A549 treated with dexamethasone at 1 μM for 4 hours (cell line): ENCODE data around the gene PRRC2B. TPM values are rescaled to one million over a fixed set of nuclear protein-coding genes. Genes with fewer than 3 reads are reported as not detected.

Source experiments
- total RNA-seq: library from RNA; stranded (reverse); fragments of 200-300 nt; extraction: Qiagen RNA extraction; gene quantifications from 5 replicates; pipeline ENCODE4 v1.2.3, GENCODE V29; 2022

PRRC2B gene
- 40.7 to 86.6 TPM (median 77.6 TPM) in 5 replicates for total RNA-seq

GRCh38 chr9:131393622-131394463 lies at the start of gene PRRC2B:
Gene PRRC2B, plus strand, starts transcription at chr9:131394086. Its CDS starts 36,059 bp downstream, at chr9:131430145.

DNA sequence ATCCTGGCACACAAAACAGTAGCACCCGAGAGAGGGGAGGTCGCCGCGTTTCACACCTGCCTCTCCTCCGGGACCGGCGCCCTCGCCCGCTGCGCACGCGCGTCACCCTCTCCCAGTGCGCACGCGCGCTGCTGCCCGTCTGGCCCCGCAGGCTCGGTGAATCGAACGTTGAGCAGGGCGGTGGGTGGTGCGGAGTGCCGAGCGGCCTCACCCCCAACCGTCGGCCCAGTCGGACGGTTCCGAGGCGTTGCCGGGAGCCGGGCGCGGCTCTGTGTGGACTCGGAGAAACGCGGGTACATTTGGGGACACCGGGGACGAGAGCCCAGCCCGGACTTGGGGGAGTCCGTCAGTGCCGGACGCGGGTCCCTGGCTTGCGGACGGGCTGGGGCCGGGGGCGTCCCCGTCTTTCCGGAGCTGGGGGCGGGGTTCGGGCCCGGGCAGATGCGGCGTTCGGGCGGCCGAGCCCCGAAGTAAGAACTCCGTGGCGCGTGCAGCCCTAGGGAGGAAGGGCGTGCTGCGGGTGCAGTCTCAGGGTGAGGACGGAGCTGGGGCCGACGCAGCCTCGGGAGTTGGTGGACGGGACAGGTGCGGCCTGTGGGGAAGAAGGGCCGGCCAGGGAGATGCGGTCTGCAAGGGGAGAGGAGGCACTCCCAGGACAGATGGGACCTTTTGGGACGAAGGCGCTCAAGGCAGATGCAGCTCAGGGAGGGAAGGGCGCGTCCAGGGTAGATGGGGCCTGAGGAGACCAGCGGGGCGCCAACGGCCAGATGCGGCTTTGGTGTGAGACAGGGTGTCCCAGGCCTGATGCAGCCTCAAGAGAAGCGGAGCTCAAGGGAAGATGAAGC lies 109.1 kb downstream of the PRRC2B start, which contains the start of gene POMT1:
POMT1 (plus strand) TSS at position 138 of the 845 bp plus-strand sequence. CDS start 1,301 bp downstream, outside the sequence.

DNA sequence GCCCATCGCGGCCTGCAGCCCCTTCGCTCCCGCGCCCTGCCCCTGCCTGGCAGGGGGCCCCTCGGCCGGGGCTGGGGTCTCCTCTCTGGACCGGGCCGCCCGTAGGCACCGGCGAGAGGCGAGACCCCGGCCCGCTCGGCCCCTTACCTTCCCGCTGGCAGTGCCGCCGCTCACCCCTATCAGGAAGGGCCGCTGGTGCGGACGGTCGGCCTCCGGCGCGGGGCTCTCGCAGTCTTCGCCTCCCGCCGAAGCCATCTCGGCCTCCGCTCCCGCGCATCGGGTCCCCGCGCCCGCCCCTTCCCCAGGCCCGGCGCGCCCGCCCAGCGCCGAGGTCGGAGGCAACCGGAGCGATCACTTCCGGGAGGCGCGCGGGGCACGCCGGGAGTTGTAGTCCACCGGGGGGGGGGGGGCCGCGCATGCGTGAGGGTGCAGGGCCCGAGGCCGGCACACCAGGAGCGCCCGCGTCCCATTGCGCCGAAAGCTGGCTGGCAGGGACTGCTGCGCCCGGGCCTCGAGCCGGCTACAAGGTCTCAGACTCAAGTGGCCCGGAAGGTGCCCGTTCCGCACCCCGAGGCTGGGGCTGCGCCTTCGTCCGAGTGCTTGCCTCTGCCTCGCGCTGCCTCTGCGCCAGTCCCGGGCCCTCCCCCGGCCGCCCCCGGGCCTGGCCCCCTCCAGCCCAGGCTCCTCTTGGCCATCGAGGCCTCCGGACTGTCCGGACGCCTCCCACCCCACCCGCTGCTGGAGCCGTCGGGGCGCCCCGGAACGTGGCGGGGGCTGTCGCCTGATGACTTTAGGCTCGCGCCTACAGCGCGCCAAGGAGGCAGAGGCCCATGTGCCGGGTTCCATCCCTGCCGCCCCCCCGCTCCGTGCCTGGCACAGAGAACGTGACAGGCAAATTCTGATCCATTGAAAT lies 137.3 kb downstream of the PRRC2B start, which contains the start of gene UCK1:
UCK1 (minus strand) TSS at position 344 of the 913 bp plus-strand sequence; CDS start at position 255, 89 bp downstream.

DNA sequence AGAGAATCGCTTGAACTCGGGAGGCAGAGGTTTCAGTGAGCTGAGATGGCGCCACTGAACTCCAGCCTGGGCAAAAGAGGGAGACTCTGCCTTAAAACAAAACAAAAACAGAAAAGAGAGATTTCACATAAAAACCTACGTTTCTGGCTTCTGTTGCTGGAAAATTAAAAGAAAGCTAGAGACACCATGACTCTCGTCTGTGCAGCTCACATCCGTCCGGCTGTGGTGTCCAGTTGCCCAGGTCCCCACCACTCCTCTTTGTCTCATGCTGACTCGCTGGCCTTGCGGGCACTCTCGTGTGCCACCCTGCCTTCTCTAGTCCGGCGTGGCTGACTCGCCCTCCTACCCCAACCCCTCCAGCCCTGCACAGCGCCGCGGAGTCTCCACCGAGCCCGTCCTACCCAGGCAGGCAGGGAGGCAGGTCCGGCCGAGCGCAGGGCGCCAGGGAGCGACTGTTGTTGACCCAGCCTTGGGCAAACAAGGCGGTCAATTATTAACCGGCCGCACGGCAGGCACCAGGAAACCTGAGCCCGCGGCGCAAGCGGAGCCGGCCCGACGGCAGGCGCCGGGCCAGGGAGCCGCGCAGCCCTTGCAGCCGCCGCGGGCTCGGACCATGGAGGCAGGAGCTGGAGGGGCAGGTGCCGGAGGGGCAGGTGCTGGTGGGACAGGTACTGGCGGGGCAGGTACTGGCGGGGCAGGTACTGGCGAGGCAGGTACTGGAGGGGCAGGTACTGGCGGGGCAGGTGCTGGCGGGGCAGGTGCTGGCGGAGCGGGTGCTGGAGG lies 151.3 kb downstream of the PRRC2B start, which contains the start of gene PRRT1B:
PRRT1B (plus strand) TSS at position 521 of the 783 bp plus-strand sequence; CDS start at position 614, 93 bp downstream.

Other genes starting within 250 kb of the PRRC2B start
- 0.18 to 0.59 TPM (median 0.47 TPM) in 5 replicates for gene FAM78A, start 117.6 kb upstream of the PRRC2B start, total RNA-seq
- gene PLPP7, start 104.4 kb upstream of the PRRC2B start, total RNA-seq = 0.09 TPM in 1 of 5 replicates, not detected in the others
- gene POMT1, start 108.8 kb downstream of the PRRC2B start, total RNA-seq = 11.4 to 17.9 TPM (median 17.4 TPM) in 5 replicates
- 14.3 to 22.0 TPM (median 21.5 TPM) in 5 replicates for gene UCK1, start 137.2 kb downstream of the PRRC2B start, total RNA-seq
- 0.31 to 0.38 TPM (median 0.32 TPM) in 4 of 5 replicates, not detected in the other for gene PRRT1B, start 151.4 kb downstream of the PRRC2B start, total RNA-seq